ENCODE data around the gene CACNG3.

The CACNG3 gene

GRCh38 chr16:24353622-24354021 is 97.5 kb downstream of the CACNG3 start:
- no peak for TF ChIP-seq Cebpa-rat (IDR thresholded peaks at IDR 0.05)
- H3K4me1 ChIP-seq = no peaks in the 10 kb centered on the region

GRCh38 chr16:24357511-24357910 is 101.4 kb downstream of the CACNG3 start:
- TF ChIP-seq Cebpa-rat (IDR thresholded peaks at IDR 0.05) = no peak
- H3K27ac ChIP-seq = no peak overlapping the region
- no peaks in the 10 kb centered on the region for H3K27me3 ChIP-seq
- no peaks in the 10 kb centered on the region for H3K9me3 ChIP-seq (replicated peaks in 1 of 11)
- H3K4me2 ChIP-seq = no peak overlapping the region
- no peaks in the 10 kb centered on the region for H4K20me1 ChIP-seq
- H3K36me3 ChIP-seq = no peaks in the 10 kb centered on the region
- H3K4me3 ChIP-seq = no peak overlapping the region
- no peak overlapping the region for H3K9ac ChIP-seq
- H3K4me1 ChIP-seq = no peaks in the 10 kb centered on the region

More at GRCh38 chr16:24353622-24354021, 97.5 kb downstream of the CACNG3 start:
- Histone ChIP-seq H3K9me3 (replicated peaks in 1 of 11) (no peaks in the 10 kb centered on the region), H3K9ac (no peak overlapping the region), H3K27me3 (no peaks in the 10 kb centered on the region), H3K4me3 (no peak overlapping the region), H4K20me1 (no peaks in the 10 kb centered on the region), H3K36me3 (no peaks in the 10 kb centered on the region), H3K27ac (no peak overlapping the region), H3K4me2 (no peak overlapping the region)

- Histone ChIP-seq H3K4me3 (no peak overlapping the region), H3K9ac (no peak overlapping the region), H3K27me3 (no peaks in the 10 kb centered on the region), H3K9me3 (replicated peaks in 1 of 11) (no peaks in the 10 kb centered on the region), H3K27ac (no peak overlapping the region), H3K4me1 (no peaks in the 10 kb centered on the region), H3K4me2 (no peak overlapping the region), H3K36me3 (no peaks in the 10 kb centered on the region), H4K20me1 (no peaks in the 10 kb centered on the region)
- no peak for TF ChIP-seq Cebpa-rat (IDR thresholded peaks at IDR 0.05)
Measured at GRCh38 chr16:24358117-24358516, 102.0 kb downstream of the CACNG3 start.

- H3K27ac ChIP-seq = no peak overlapping the region
- no peaks in the 10 kb centered on the region for H3K36me3 ChIP-seq
- H3K4me1 ChIP-seq = no peaks in the 10 kb centered on the region
- no peak overlapping the region for H3K4me3 ChIP-seq
- no peak for TF ChIP-seq Cebpa-rat (IDR thresholded peaks at IDR 0.05)
- no peak overlapping the region for H3K4me2 ChIP-seq
- H3K27me3 ChIP-seq = no peaks in the 10 kb centered on the region
- H4K20me1 ChIP-seq = no peaks in the 10 kb centered on the region
- no peak overlapping the region for H3K9ac ChIP-seq
- no peaks in the 10 kb centered on the region for H3K9me3 ChIP-seq (replicated peaks in 1 of 11)
Measured at GRCh38 chr16:24359490-24359889, 103.4 kb downstream of the CACNG3 start.

DNA sequence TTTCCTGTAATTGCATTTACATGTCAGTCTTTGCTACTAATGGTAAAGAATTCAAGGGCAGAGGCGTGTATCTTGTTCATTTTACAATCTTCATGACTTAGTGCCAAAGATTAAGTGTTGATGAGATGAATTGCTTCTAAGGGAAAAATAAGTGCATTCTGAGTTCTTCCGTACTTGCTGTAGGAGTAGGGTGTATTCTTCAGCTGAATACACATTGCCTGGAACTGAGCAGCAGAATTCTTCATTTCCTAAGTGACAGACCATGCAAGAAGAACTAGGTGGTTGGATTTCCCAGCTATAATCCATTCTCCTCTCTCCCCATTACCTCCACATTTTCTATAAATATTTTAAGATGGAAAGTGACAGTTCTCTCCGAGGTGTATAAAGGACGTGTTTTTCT is 104.8 kb downstream of the CACNG3 start:
- H3K27me3 ChIP-seq = no peaks in the 10 kb centered on the region
- no peak overlapping the region for H3K9ac ChIP-seq
- no peak overlapping the region for H3K27ac ChIP-seq
- no peaks in the 10 kb centered on the region for H3K4me1 ChIP-seq
- H3K4me2 ChIP-seq = no peak overlapping the region
- H3K36me3 ChIP-seq = no peaks in the 10 kb centered on the region
- TF ChIP-seq Cebpa-rat (IDR thresholded peaks at IDR 0.05) = no peak
- no peaks in the 10 kb centered on the region for H3K9me3 ChIP-seq (replicated peaks in 1 of 11)
- no peaks in the 10 kb centered on the region for H4K20me1 ChIP-seq
- no peak overlapping the region for H3K4me3 ChIP-seq

GRCh38 chr16:24364596-24364995 is 108.5 kb downstream of the CACNG3 start:
- Histone ChIP-seq H3K4me2 (no peak overlapping the region), H3K9ac (no peak overlapping the region), H3K27ac (no peak overlapping the region), H3K27me3 (no peaks in the 10 kb centered on the region), H4K20me1 (no peaks in the 10 kb centered on the region), H3K4me1 (no peaks in the 10 kb centered on the region), H3K36me3 (no peaks in the 10 kb centered on the region), H3K4me3 (no peak overlapping the region), H3K9me3 (replicated peaks in 1 of 11) (no peaks in the 10 kb centered on the region)
- TF ChIP-seq Cebpa-rat (IDR thresholded peaks at IDR 0.05) = no peak

GRCh38 chr16:24367186-24367710 is 111.1 kb downstream of the CACNG3 start:
- Histone ChIP-seq H3K9me3 (replicated peaks in 1 of 11) (peaks cover 0 to 7% (median 0%) of the 10 kb centered on the region in 11 experiments; a peak in 6 of 22 replicates), H3K36me3 (no peaks in the 10 kb centered on the region), H3K27me3 (no peaks in the 10 kb centered on the region), H3K4me2 (no peak overlapping the region), H3K4me1 (no peaks in the 10 kb centered on the region), H3K27ac (no peak overlapping the region), H3K4me3 (no peak overlapping the region), H4K20me1 (no peaks in the 10 kb centered on the region), H3K9ac (no peak overlapping the region)
- TF ChIP-seq Cebpa-rat (IDR thresholded peaks at IDR 0.05) = no peak

- no peak for TF ChIP-seq Cebpa-rat (IDR thresholded peaks at IDR 0.05)
- no peak overlapping the region for H3K9ac ChIP-seq
- no peaks in the 10 kb centered on the region for H4K20me1 ChIP-seq
- H3K27ac ChIP-seq = no peak overlapping the region
- H3K4me1 ChIP-seq = no peaks in the 10 kb centered on the region
- H3K4me2 ChIP-seq = no peak overlapping the region
- no peak overlapping the region for H3K4me3 ChIP-seq
- H3K36me3 ChIP-seq = no peaks in the 10 kb centered on the region
- H3K27me3 ChIP-seq = no peaks in the 10 kb centered on the region
- H3K9me3 ChIP-seq (replicated peaks in 1 of 11) = peaks cover 10 to 19% (median 14%) of the 10 kb centered on the region in 11 experiments
Measured at GRCh38 chr16:24372824-24373223, 116.7 kb downstream of the CACNG3 start.

DNA sequence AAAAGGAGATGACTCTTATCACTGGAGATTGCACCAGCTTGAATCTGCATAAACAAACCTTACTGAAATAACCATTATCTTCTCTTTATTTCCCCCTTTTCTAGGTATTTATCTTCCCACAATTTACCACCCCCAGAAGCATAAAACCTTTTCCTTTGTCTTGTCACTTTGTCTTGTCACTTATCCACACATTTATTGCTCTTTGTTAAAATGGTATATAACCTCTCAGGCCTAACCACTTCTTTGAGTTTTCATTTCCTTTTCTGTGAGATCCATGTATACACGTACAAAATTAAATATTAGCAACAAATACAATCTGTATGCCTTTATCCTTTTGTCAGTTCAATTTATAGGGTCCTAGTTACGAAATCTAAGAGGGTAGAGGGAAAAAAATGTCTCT is 122.9 kb downstream of the CACNG3 start:
- Histone ChIP-seq H3K9ac (no peak overlapping the region), H3K27ac (no peak overlapping the region), H3K36me3 (no peaks in the 10 kb centered on the region), H3K9me3 (replicated peaks in 1 of 11) (peaks cover 61 to 68% (median 63%) of the 10 kb centered on the region in 11 experiments), H3K4me3 (no peak overlapping the region), H3K4me1 (no peaks in the 10 kb centered on the region), H3K27me3 (0 out of 22 replicates have a peak, but pooled peaks cover 0 to 3% (median 0%) of the 10 kb centered on the region in 11 experiments), H4K20me1 (no peaks in the 10 kb centered on the region), H3K4me2 (no peak overlapping the region)
- TF ChIP-seq Cebpa-rat (IDR thresholded peaks at IDR 0.05) = no peak

DNA sequence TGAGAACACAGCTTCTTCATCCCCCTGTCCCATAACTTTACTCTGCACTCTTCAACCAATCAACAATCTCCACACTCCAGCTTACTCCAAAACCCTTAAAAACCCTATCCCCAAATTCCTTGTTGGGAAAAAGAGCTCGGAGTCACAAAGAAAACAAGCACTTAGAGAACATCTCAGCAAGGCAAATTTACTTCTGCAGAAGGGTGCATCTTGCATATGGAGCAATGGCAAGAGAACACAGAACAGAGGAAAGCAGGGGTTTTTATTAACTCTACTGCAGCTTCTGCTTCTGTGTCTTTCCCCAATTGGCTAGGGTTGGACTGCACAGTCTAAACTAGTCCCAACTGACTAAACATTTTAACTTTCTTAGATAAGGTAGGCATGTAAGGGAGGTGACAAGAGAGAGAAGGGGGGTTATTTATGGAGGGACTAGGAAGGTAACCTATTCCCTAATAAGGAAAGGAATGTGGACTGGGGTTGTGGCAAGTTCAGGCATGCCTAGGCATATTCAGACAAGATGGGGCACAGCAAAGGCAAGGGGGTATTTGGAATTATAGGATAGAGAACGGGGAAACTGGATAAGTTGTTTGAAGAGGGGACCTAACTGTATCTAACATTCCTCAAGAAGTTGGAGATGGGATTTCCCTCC is 125.5 kb downstream of the CACNG3 start:
- no peaks in the 10 kb centered on the region for H3K4me1 ChIP-seq
- H3K4me3 ChIP-seq = no peak overlapping the region
- H3K9ac ChIP-seq = no peak overlapping the region
- H3K4me2 ChIP-seq = no peak overlapping the region
- no peak for TF ChIP-seq Cebpa-rat (IDR thresholded peaks at IDR 0.05)
- no peak overlapping the region for H3K27ac ChIP-seq
- H3K9me3 ChIP-seq (replicated peaks in 1 of 11) = peaks cover 61 to 68% (median 63%) of the 10 kb centered on the region in 11 experiments
- H4K20me1 ChIP-seq = no peaks in the 10 kb centered on the region
- H3K36me3 ChIP-seq = no peaks in the 10 kb centered on the region
- H3K27me3 ChIP-seq = 0 out of 22 replicates have a peak, but pooled peaks cover 0 to 3% (median 0%) of the 10 kb centered on the region in 11 experiments
